ENCODE results near the gene ATP6V0D1.
A peak's percentile ranks its signal among the peaks of the same experiment; 100 is the strongest.

ATP6V0D1 gene

DNA sequence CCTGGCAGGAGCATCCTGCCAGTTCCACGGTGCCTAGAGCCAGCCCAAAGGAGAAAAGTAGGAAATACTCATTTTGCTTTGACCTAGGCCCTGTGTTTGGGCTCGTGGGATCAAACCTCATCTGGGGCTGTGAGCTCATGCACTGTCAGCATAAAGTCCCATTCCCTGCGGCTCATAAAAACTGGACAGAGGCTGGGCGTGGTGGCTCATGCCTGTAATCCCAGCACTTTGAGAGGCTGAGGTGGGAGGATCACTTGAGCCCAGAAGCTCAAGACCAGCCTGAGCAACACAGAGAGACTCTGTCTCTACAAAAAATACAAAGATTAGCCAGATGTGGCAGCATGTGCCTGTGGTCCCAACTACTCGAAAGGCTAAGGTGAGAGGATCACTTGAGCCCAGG, 17.9 kb downstream of the ATP6V0D1 start:
- no peak for DNase-seq (ENCODE audit: low read depth in 2 of 2)

DNA sequence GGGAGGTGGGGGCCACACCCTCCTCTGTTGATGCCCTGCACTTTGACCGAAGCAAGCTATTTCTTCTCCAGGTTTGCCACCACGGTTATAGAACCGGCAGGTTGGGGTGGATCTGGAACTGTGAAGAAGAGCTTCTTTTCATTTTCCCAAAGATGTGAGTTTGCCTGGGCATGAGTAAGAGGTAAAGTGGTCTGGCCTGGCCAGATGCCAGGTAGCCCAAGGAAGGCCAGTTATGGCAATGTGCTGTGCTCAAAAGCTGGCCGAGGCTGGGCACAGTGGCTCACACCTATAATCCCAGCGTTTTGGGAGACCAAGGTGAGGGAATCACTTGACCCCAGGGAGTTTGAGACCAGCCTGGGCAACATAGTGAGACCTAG, 18.7 kb downstream of the ATP6V0D1 start:
- no peak for DNase-seq (ENCODE audit: low read depth in 2 of 2)

DNA sequence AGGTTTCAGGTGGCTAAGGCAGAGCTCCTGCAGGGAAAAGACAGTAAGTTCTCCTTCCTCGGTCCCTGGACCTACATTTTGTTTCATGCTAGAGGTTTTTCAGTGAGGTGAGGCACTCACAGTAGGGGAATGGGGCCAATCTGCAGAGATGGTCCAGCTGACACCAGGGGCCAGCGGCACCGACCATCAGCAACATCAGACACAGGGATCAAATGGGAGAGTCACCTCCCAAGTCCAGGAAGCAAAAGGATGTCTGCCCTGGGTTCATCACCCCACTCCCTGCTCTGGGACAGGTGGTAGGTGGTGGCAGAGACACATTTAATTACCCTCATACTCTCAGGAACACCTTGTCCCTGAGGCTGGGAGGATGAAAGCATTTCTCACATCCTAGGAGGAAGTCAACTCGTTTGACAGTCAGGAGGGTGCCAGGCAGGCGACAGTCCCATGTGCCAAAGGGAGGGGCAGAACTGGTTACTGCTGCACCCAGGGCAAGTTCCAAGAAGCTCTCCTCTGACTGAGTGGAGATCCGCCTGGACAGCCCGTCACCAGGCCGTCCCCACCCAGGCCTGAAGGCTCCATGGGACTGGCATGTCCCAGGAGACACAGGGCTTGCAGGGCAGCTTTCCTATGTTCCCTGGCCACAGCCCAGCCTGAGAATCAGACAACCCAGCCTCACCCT, 19.2 kb downstream of the ATP6V0D1 start:
- DNase-seq (ENCODE audit: low read depth in 2 of 2): no peak

DNA sequence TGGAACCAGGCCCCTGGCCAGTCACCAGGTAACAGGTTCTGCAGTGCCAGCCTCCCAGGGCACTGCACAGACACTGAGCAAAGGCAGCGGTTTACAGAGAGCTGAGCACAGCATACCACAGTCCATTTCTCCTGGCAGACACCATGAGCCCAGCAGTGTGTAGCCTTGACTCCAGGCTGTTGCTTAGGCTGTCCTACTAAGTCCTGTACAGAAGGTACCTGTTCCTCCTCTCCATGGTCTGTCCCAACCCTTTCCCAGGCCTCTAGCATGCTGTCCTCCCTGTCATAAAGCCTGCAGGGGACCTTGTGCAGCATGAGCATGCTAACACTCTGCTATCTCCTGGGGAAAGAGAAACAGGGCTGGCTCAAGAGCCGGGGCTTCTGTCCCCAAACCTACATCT, 20.0 kb downstream of the ATP6V0D1 start:
- no peak for DNase-seq (ENCODE audit: low read depth in 2 of 2)

DNA sequence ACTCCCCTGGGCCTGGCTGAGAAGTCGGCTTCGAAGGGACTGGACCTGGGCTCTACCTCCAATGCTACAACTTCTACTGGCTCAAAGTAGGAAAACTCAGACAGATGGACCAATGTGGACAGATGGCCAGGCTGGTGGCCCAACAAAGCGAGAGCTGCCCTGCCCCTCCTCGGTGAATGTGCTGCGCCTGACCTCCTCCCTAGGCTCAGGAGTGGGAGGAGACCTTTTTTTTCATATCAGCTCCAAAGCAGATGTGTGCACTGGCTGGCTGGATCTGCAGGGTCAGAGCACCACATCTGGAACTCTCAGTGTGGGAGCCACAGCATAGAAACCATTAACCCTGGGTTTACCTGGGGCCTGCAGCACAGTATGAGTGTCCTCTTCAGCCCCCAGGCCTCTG, 20.8 kb downstream of the ATP6V0D1 start:
- DNase-seq (ENCODE audit: low read depth in 2 of 2): no peak

DNA sequence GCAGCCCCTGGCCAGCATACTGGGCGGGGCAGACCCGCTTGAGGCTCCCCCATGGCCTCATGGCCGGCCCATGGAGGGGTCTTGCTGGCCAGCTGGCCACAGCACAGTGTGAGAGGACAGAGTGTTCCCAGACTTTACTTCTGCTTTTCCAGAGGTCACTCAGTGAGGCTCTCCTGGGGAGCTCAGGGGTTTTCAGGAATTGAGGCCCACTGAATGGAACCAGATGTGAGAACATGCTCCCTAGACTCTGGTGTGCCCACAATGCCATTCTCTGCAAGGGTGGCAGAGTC, 21.2 kb downstream of the ATP6V0D1 start:
- DNase-seq (ENCODE audit: low read depth in 2 of 2): no peak

DNA sequence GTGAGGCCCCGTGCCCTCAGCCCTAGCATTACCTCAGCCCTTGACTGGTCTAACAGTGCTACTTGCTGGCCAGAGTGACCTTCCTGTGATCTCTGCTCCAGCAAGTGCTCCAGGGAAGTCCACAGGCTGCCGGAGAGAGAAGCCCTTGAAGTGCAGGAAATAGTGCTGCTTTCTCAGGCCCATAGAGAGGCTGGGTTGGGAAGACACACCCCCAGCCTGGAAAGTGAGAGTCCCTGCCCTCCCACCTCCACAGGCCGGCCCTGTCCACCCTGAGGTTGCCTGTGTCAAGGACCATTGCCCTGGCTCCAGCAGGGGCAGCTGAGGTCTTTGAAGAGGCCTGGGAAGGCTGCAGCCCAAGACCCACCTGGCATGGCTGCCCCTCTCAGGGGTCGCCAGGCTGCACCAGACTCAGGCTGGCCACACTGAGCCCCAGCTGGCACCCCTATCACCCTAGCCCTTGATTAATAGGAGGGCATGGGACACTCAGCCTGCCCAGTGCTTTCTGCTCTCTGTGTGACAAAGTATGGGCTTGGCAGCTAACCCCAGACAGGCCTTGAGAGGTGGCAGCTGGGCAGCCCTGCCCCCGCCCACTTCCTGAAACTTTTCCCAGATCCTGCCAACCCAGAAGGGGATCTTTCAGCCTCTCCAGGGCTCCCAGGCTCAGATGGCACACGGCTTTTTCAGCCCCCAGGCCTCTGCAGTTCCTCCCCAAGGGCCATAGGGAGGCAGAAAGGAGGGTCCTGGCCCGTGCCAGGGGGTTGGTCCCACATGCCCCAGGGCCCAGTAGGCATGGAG, 21.7 kb downstream of the ATP6V0D1 start:
- no peak for DNase-seq (ENCODE audit: low read depth in 2 of 2)

DNA sequence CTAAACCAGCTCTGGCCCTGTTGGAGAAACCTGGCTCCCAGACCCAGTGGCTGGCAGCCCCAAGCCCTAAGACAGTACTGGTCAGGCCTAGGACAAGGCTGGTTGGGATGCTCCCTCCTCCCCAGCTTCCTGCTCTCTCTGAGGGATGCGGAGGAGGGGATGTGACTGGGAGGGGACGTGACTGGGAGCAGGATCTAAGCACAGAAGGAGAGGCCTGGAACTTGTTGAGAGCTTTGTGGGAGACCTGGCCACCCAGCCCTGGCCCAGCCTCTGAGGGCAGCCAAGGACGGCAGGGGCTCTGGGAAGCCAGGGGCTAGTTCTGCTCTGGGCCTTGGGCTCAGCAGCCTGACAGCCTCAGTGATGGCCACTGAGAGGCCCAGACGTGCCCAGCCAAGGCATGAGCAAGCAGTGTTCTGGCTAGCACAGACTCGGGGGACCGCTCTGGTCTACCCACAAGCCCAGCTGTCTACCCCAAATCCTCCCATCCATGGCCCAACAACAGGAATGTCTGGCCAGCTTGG, 22.8 kb downstream of the ATP6V0D1 start:
- DNase-seq (ENCODE audit: low read depth in 2 of 2): no peak

DNA sequence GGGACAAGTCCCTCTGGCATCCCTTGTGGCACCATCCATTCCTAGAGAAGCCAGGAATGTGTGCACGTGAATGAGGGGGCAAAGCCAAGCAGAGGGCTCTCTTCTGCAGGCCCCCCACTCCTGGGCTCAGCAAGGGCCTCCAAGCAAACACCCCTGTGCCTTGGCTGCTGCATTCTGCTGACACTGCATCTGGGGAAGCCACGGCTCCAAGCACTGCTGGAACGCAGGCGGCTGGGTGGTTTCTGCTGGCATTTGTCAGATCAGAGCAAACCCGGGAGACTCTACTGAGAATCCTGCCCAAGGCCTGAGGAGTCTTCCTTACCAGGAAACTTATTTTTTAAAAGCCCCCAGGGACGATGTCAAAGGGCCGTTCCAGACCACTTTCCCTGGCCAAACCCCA, 23.3 kb downstream of the ATP6V0D1 start:
- DNase-seq (ENCODE audit: low read depth in 2 of 2): no peak

DNA sequence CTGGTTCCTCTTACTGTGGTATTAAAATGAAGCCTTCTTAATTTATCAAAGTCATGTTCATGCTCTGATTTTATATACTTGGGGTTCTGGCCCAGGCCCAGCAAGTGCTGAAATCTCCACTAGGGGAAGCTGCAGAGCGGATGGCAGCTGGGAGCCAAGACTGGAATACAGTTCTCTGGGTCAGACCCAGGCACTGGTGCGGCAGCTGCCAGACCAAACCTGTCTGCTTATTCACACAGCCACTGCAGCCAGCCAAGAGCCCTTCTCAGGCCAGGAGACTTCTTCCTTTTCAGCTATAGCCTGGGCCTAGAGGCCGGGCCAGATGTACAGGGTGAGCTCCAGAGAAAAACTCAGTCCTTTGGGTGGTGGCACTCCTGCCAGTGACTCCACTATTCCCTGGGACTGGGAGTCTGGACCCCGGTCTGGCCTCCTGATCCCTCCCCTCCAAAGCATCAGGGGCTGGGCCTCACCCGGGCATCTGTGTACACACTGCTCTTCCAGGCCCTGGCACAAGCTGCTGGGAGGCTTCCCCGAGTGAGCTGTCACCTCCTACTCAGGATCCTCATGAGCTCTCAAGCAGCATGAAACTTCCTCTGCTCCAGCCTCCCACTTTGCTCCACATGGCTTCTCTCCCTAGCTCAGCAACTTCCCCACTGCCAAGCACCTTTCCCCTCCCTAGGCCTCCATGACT, 24.4 kb downstream of the ATP6V0D1 start:
- no peak for DNase-seq (ENCODE audit: low read depth in 2 of 2)

DNA sequence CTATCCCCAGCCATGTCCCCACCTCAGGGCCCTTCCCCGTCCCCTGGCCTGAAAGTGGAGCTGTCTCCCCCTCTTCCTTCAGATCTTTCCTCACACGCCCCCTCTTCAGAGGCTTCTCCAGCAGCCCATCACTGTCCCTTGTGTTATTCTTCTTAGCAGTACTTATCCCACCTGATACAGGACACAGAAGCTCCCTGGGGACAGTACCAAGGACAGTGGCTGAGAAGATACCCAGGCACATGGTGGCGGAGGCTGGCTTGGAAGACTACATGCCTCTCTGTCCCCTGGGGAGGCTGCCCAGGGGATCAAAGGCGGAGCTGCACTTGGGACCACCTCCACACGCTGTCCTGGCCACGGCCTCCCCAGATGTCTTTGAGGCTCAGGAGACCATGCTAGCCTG, 26.1 kb downstream of the ATP6V0D1 start:
- DNase-seq (ENCODE audit: low read depth in 2 of 2): no peak

DNA sequence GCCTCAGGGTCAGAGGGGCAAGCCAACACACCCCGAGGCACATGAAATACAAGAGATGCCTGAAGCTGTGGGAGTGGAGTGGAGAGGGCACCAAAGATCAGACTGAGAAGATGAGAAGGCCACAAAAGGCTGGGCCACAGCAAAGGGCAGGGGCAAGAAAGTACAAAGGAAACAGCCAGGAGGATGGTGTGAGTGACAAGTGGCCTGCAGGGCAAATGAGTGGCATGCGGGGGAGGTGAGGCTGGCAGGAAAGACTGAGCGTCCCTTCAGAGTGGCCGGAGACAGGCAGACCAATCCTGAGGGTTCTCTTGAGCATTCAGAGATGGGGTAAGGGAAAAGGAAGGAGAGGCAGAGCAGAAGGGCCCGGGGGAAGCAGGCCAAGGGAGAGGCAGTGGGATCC, 26.9 kb downstream of the ATP6V0D1 start:
- no peak for DNase-seq (ENCODE audit: low read depth in 2 of 2)

DNA sequence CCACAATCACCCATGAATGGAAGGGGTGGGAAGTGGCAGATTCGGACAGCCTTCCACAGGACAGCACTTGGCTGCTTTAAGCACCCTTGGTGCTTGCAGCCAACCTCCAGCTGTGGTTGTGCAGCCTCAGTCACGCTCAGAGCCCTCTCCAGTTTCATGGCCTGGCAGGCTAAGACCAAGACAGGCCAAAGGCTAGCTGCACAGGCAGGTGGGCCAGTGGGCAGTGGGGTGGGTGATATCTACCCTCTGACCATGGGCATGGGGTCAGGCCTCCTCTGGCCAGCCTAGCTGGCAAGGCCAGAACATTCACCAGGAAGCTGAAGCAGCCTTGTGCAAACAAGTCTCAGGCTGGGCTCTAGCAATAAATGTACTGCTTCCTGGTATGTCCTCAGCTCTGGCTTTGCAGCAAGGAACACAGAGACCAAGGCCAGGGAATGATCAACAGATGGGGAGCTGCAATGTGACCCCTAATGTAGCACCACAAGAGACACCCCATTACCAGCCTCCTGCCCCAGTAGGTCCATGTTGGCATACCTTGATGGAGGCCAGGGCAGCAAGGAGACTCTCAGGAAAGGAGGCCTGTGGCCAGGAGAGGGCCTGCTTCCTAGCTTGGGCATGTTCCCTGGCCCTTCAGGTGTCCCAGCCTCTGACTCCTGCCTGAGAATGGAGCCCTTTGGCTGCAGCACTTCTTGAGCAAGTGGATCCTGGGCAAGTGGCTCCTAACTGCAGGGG, 29.1 kb downstream of the ATP6V0D1 start:
- DNase-seq (ENCODE audit: low read depth in 2 of 2): no peak

DNA sequence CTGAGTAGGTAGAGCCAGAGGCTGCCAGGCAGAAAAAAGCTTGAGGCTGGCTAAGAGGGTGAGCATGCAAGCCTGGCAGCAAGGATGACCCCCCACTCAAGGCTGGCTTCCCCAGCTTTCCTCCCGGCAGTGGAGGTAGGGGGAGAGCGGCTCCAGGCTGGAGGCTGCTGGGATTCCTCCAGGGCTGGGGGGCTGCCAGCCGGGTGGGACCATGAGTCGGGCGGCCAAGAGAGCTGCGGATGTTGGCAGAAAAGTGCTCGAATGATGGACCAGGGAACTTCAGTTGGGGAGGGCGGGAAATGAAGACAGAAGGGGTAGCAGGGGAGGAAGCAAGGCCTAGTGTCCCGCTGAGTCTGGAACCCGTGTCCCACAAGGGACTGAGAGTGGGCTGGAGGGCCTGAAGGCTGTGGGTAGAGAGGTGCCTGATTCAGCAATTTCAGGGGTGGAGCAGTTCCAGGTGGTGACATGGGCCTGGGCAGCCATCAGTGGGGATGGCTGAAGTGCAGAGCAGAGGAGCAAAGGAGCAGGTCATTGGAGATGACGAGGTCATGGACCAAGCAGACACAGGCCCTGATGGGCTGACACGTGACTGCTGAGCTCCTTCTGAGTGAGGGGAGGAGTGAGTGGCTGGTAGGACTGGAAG, 29.8 kb downstream of the ATP6V0D1 start:
- no peak for DNase-seq (ENCODE audit: low read depth in 2 of 2)

DNA sequence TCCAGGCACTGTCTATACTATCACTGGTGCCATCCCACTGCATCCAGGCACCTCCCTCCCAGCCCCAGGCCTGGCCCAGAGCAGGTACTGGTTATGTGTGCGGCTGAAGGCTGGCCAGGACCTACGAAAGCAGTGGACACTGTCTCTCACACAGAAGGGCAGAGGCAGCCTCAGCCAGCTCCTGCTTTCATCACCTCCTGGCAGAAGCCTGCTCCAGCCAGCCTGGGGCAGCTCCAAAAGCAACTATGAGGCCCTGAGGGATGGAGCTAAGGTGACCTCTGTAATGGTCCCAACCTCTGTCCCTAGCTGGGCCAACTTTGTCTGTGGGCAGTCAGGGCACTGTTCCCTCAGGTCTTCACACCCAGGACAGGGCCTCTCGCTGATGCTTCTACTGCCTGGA, 31.2 kb downstream of the ATP6V0D1 start:
- no peak for DNase-seq (ENCODE audit: low read depth in 2 of 2)

DNA sequence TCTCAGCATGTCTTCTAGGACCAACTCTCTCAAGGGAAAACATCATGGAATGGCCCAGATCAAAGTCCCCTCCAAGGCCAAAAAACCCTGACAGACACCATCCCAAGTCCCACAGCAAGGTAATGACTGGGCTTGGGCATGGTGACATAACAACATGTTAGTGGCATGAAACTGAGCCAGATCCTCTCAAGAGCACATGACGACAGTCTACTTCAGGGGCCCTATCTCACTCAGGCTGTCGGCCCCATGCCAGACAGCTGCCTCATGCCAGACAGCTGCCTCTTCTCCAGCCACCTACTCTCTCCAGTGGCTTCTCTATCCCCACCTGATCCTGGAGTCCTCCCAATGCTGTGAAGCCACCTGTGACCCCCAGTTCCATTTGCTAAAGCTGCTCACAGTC, 31.6 kb downstream of the ATP6V0D1 start:
- DNase-seq (ENCODE audit: low read depth in 2 of 2): no peak

DNA sequence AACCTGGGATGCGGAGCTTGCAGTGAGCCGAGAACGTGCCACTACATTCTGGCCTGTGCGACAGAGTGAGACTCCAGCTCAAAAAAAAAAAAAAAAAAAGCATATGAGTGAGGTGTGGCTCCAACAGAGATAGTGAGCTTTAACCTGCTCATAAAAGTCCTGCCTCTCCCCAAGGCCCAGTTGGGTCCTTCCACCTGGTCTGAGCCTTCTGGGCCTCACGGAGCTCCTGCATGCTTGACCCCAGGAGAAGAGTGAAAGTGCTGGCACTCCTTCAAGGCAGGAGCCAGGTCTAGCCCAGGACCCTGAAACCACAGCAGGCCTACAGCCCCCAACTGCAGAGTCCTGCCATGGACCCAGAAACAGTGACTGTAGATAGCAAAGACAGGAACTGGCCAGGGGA, 32.4 kb downstream of the ATP6V0D1 start:
- DNase-seq (ENCODE audit: low read depth in 2 of 2): no peak

DNA sequence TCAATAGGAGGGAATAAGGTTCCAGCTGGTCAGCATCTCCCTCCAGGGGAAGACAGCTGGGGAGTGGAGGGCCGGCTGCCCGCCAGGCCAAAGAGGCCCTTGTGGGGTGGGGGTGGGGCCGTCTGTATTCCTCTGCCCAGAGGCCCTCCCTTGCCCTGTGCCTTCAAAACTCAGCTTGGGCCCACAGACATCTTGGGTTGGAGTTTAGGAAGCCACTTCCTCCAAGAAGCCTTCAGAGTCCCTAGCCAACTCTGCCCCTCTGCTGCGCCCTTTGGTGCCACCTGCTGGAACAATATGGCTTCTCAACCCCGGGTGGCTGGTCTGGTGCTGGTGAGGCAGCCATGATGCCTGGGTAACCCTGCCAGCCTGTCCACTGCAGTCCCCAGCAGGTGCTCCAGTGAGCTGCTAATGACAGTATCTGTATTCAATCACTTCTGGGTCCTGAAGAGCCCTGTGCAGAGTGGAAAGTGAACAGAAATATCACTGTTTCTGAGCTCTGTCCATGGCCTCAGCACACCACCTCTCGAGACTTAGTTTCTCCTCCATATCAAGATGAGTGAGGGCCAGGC, 33.4 kb downstream of the ATP6V0D1 start:
- peak; percentile 66 to 70 for DNase-seq (ENCODE audit: low read depth in 2 of 2)

DNA sequence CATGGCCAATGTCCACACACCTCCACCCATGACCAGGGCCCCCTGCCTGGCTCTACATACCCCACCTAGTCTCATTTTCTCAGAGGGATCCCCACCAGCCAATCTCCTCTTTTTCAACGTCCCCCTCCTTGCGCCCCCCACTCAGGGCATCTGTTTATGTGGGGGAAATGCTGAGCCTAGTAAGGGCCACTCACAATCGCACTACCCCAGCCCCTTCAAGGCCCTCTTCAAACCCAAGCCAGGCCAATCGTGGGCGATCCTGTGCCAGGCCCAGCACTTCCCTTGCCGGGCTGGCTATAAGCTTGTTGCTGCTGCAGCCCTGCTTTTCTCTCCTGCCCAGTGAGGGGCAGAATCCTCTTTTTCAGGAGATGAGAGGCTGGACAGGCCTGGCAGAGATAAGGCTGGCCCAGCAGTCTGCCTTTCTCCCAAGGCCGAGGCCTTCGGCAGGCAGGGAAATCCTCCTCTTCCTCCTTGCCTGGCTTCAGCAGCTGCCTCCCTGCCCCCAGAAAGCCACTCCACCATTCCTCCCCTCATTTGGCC, 33.9 kb downstream of the ATP6V0D1 start:
- no peak for DNase-seq (ENCODE audit: low read depth in 2 of 2)

DNA sequence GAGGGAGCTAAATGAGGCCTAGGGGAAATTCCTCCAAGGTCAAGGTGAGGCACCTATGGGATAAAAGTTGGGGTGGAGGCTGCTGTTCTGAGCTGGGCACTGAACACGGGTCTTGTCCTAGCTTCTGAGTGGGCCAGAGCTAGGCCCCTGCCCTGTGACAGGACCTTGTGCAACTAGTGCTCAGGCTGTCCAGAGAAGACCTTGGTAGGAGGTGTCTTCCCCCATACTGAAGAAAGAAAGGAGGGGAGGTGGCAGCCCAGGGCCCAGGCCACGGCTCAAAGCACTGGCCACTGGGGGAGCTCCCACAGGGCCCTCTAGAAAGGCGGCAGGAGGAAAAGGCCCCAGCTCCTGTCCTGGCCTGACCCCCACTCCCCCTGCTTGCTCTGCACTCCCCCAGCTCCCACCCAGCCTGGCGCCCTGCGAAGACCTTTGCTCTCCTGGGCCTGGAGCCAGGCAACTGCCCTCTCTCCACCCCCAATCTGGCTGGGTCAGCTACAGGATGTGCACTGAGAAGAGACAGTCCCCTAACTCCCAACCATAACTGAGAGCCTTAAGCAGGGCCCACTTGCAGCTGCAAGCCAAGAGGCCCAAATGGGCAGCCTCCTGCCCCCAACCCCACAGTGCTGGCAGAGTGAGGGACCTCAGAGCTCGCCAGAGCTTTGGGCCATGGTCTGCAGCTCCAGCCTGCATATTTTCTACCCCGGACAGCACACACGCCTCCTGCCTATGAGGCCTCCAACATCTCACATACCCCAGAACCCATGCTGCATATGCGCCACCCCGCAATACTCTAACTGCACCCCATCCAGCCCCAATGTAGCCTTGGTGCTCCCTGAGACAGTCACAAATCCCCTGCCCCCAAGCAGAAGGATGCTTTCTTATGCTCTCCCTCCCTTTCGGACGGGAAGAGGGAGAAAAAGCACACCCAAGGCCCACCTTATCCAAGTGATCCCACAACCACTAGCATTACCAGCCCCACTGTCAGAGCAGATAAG, 34.7 kb downstream of the ATP6V0D1 start:
- no peak for DNase-seq (ENCODE audit: low read depth in 2 of 2)
